Uterus (tissue), 4 donors: ENCODE data around the gene FAM3C. TPM values are rescaled to one million over a fixed set of nuclear protein-coding genes. Genes with fewer than 3 reads are reported as not detected.

Experiments used
- DNase-seq, 2 donors: peaks; one replicate each; pipeline ENCODE4 v3.0.0-alpha.2; 2019 to 2020
- H3K27ac ChIP-seq, 2 donors: fragments of 200-600 bp; sonication (generic); 1 replicate in 1 of 2; 2 replicates in 1 of 2; pipeline ENCODE4 v1.5.1; 2016 to 2018
- H3K27me3 ChIP-seq, 2 donors: fragments of 200-600 bp; sonication (generic); one replicate each; pipeline ENCODE4 v1.5.1; 2018 to 2019; ENCODE audit warnings: control low read depth in 1 of 2
- H3K36me3 ChIP-seq, 2 donors: fragments of 200-600 bp; sonication (generic); one replicate each; pipeline ENCODE4 v1.5.1; 2019; ENCODE audit warnings: control low read depth in 1 of 2
- H3K4me1 ChIP-seq, 2 donors: fragments of 200-600 bp; sonication (generic); one replicate each; pipeline ENCODE4 v1.5.1; 2018 to 2019; ENCODE audit warnings: control low read depth in 1 of 2
- H3K4me3 ChIP-seq, 2 donors: fragments of 200-600 bp; sonication (generic); 1 replicate in 1 of 2; 2 replicates in 1 of 2; pipeline ENCODE4 v1.5.1; 2018 to 2019; ENCODE audit warnings: mild to moderate bottlenecking in 1 of 2
- H3K9me3 ChIP-seq, 2 donors: fragments of 200-600 bp; sonication (generic); one replicate each; pipeline ENCODE4 v1.5.1; 2019; ENCODE audit warnings: control low read depth in 1 of 2
- CTCF ChIP-seq, 4 experiments: fragments of 200-600 bp in 2 of 4; fragments of 450-650 bp in 2 of 4; sonication (generic) in 2 of 4; IDR thresholded peaks; one replicate each; pipeline ENCODE4 v1.5.1; 2016 to 2019; ENCODE audit warnings: antibody characterized with exemption in 4 of 4, mild to moderate bottlenecking in 2 of 4, moderate library complexity in 1 of 4
- POLR2A ChIP-seq, 2 donors: fragments of 450-650 bp; IDR thresholded peaks; one replicate each; pipeline ENCODE4 v1.6.1; 2016; ENCODE audit warnings: antibody characterized with exemption in 2 of 2, mild to moderate bottlenecking in 1 of 2, moderate library complexity in 1 of 2
- intact Hi-C: fragments of 100-400 bp; cut with DNase I; formaldehyde crosslinking; loops from one replicate; pipeline ENCODE4 v1.15.1; 2023; ENCODE audit warnings: low total_unique reads
- total RNA-seq, 4 donors: library from RNA; depleted of rRNA in 3 of 4; stranded (reverse); fragments of >200 nt in 3 of 4; gene quantifications; one replicate each; pipeline versions ENCODE4 v1.1.0 to v1.2.4, GENCODE V29; 2014 to 2023
- donor health status: DM: yes; HTN: yes; CAD: no.

FAM3C gene
- total RNA-seq, 4 donors from 2014 or later: 36.1 to 104 (median 65.8) TPM

DNA sequence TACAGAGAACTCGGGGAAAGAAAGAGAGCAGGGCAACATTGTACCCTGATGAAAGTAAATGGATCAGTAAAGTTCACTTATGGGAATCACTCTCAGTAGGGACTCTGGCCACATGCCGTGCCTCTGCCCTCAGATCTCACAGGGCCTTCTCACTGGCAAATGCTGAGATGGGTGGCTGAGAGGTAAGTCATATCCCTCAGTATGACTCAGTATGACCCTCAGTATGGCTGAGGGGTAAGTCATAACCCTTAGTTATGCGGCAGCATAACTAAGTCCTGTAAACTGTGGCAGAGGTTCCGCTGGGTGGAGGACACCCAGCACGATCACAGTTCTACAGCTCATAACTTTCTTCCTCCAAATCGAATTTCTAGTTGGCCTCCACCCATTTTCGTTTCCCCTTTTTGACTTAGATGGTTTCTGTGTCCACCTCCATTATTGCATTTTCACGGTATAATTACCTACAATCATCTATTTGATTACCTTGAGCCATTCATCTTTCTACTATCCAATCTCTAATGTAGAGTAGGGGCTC is 93.8 kb downstream of the FAM3C start:
- H3K27ac ChIP-seq: no peak overlapping the region
- DNase-seq: no peak
- no peaks in the 10 kb centered on the region for H3K9me3 ChIP-seq
- H3K4me3 ChIP-seq: no peak overlapping the region
- H3K27me3 ChIP-seq: no peaks in the 10 kb centered on the region
- TF ChIP-seq POLR2A (IDR thresholded peaks at IDR 0.05) (no peak), CTCF (IDR thresholded peaks at IDR 0.05) (no peak)
- H3K4me1 ChIP-seq: no peaks in the 10 kb centered on the region
- intact Hi-C loops: no loop called here
- no peaks in the 10 kb centered on the region for H3K36me3 ChIP-seq

- Histone ChIP-seq H3K36me3 (no peaks in the 10 kb centered on the region), H3K4me1 (no peaks in the 10 kb centered on the region), H3K27me3 (no peaks in the 10 kb centered on the region), H3K9me3 (no peaks in the 10 kb centered on the region), H3K27ac (no peak overlapping the region), H3K4me3 (no peak overlapping the region)
- TF ChIP-seq CTCF (IDR thresholded peaks at IDR 0.05) (no peak), POLR2A (IDR thresholded peaks at IDR 0.05) (no peak)
- no peak for DNase-seq
- intact Hi-C loops: no loop called here
These were observed 94.5 kb downstream of the FAM3C start for GRCh38 chr7:121301446-121302213.

- Histone ChIP-seq H3K9me3 (no peaks in the 10 kb centered on the region), H3K36me3 (no peaks in the 10 kb centered on the region), H3K4me3 (no peak overlapping the region), H3K27me3 (no peaks in the 10 kb centered on the region), H3K27ac (no peak overlapping the region), H3K4me1 (no peaks in the 10 kb centered on the region)
- TF ChIP-seq CTCF (IDR thresholded peaks at IDR 0.05) (no peak), POLR2A (IDR thresholded peaks at IDR 0.05) (no peak)
- intact Hi-C loops: no loop called here
- no peak for DNase-seq
These were observed 95.3 kb downstream of the FAM3C start for GRCh38 chr7:121300685-121301420.

Other genes starting within 250 kb of the FAM3C start
- 1 to 10 TPM in 1 of 4 donors, not detected in 3; 1.7 TPM for gene WNT16, start 67.3 kb downstream of the FAM3C start, total RNA-seq